IMR-90 (cell line): ENCODE data around the gene CDH13. TPM values are rescaled to one million over a fixed set of nuclear protein-coding genes. Genes with fewer than 3 reads are reported as not detected.

ENCODE experiments used
- ATAC-seq: fragments of 200-7000 bp; cut with Tn5 transposase; 2 replicates; pipeline ENCODE4 v1.9.1; 2020; ENCODE audit warnings: low read depth, mild to moderate bottlenecking, moderate library complexity
- BruUV-seq: library from RNA; stranded (reverse); fragments of 400-500 nt; replicated peaks from 2 replicates; lab custom pipeline; 2021; lab: Mats Ljungman, UMichigan
- CTCF ChIA-PET: fragments of 300-600 bp; formaldehyde crosslinking; extraction: SDS; loops from one replicate; lab custom pipeline; 2021; ENCODE audit warnings: antibody characterized with exemption; lab: Yijun Ruan, JAX
- POLR2A ChIA-PET: fragments of 300-600 bp; sonication (Branson Sonifier 250); formaldehyde crosslinking; loops from one replicate; lab custom pipeline; 2022; ENCODE audit warnings: antibody characterized with exemption; ENCODE audit not compliant: unreplicated experiment; lab: Charles Lee
- DNase-seq: peaks from one replicate; pipeline ENCODE4 v3.0.0; 2013
- H2AFZ ChIP-seq: replicated peaks from 2 replicates; pipeline ENCODE3; 2013; ENCODE audit warnings: low read length, mild to moderate bottlenecking; ENCODE audit not compliant: poor library complexity
- H2AK5ac ChIP-seq: 2 replicates; pipeline ENCODE4 v1.6.1; 2013; ENCODE audit warnings: low read depth, low read length, inconsistent platforms
- H2AK9ac ChIP-seq: replicated peaks from 2 replicates; pipeline ENCODE3; 2013; ENCODE audit warnings: mild to moderate bottlenecking, low read depth, low read length, moderate library complexity; ENCODE audit not compliant: poor library complexity
- H2BK120ac ChIP-seq: 2 replicates; pipeline ENCODE4 v1.6.1; 2013; ENCODE audit warnings: low read depth, low read length, inconsistent platforms
- H2BK15ac ChIP-seq: 3 replicates; pipeline ENCODE4 v1.6.1; 2013; ENCODE audit warnings: low read depth, low read length, inconsistent platforms
- H2BK20ac ChIP-seq: 2 replicates; pipeline ENCODE4 v1.6.1; 2013; ENCODE audit warnings: low read depth, mild to moderate bottlenecking, inconsistent platforms, low read length, moderate library complexity
- H2BK5ac ChIP-seq: 2 replicates; pipeline ENCODE4 v1.6.1; 2013; ENCODE audit warnings: mild to moderate bottlenecking, low read depth, low read length, inconsistent platforms; ENCODE audit not compliant: poor library complexity, severe bottlenecking
- H3K14ac ChIP-seq: replicated peaks from 2 replicates; pipeline ENCODE4 v1.6.1; 2013; ENCODE audit warnings: low read depth, low read length, inconsistent platforms
- H3K18ac ChIP-seq: 2 replicates; pipeline ENCODE4 v1.6.1; 2013; ENCODE audit warnings: low read depth, low read length, control low read depth
- H3K23ac ChIP-seq: 2 replicates; pipeline ENCODE4 v1.6.1; 2013; ENCODE audit warnings: low read depth, low read length, inconsistent platforms
- H3K27ac ChIP-seq: 2 replicates; pipeline ENCODE4 v1.5.1; 2013; ENCODE audit warnings: mild to moderate bottlenecking, control low read depth, low read length; ENCODE audit not compliant: insufficient read depth
- H3K27me3 ChIP-seq: 2 replicates; pipeline ENCODE4 v1.6.1; 2013; ENCODE audit warnings: low read length; ENCODE audit not compliant: control insufficient read depth, insufficient read depth
- H3K36me3 ChIP-seq: 2 replicates; pipeline ENCODE4 v1.6.1; 2013; ENCODE audit warnings: low read length, mixed read lengths; ENCODE audit not compliant: control insufficient read depth, insufficient read depth
- H3K4ac ChIP-seq: 2 replicates; pipeline ENCODE4 v1.6.1; 2013; ENCODE audit warnings: low read depth, low read length, inconsistent platforms
- H3K4me1 ChIP-seq: 2 replicates; pipeline ENCODE4 v1.6.1; 2013; ENCODE audit warnings: low read length, mixed read lengths; ENCODE audit not compliant: control insufficient read depth, insufficient read depth
- H3K4me2 ChIP-seq: 2 replicates; pipeline ENCODE4 v1.6.1; 2013; ENCODE audit warnings: low read depth, mild to moderate bottlenecking, control low read depth, low read length, moderate library complexity
- H3K4me3 ChIP-seq: 2 replicates; pipeline ENCODE4 v1.5.1; 2013; ENCODE audit warnings: low read depth, mild to moderate bottlenecking, control low read depth, low read length, moderate library complexity; ENCODE audit not compliant: insufficient read depth
- H3K56ac ChIP-seq: 2 replicates; pipeline ENCODE4 v1.6.1; 2013; ENCODE audit warnings: low read length, inconsistent platforms; ENCODE audit not compliant: insufficient read depth; ENCODE audit errors: extremely low read depth
- H3K79me1 ChIP-seq, 2 experiments: 2 replicates each; pipeline ENCODE4 v1.6.1; 2013; ENCODE audit warnings: low read length in 2 of 2, inconsistent platforms in 1 of 2, low read depth in 1 of 2
- H3K9ac ChIP-seq: 2 replicates; pipeline ENCODE4 v1.6.1; 2013; ENCODE audit warnings: low read depth, low read length, control low read depth
- H3K9me1 ChIP-seq: 2 replicates; pipeline ENCODE4 v1.6.1; 2013; ENCODE audit warnings: low read length, inconsistent platforms; ENCODE audit not compliant: insufficient read depth
- H3K9me3 ChIP-seq: 2 replicates; pipeline ENCODE4 v1.6.1; 2013; ENCODE audit warnings: low read length; ENCODE audit not compliant: control insufficient read depth, insufficient read depth
- H4K20me1 ChIP-seq: 2 replicates; pipeline ENCODE4 v1.6.1; 2013; ENCODE audit warnings: low read length, inconsistent platforms; ENCODE audit not compliant: insufficient read depth
- H4K5ac ChIP-seq: 2 replicates; pipeline ENCODE4 v1.6.1; 2013; ENCODE audit warnings: mild to moderate bottlenecking, low read depth, low read length, control low read depth
- H4K8ac ChIP-seq, 2 experiments: 2 replicates each; pipeline ENCODE4 v1.6.1; 2013; ENCODE audit warnings: low read depth in 2 of 2, low read length in 2 of 2, control low read depth in 1 of 2, inconsistent platforms in 1 of 2
- H4K91ac ChIP-seq: 2 replicates; pipeline ENCODE4 v1.6.1; 2013; ENCODE audit warnings: low read depth, low read length, inconsistent platforms; ENCODE audit not compliant: insufficient read depth
- BHLHE40 ChIP-seq: fragments of 150-350 bp; IDR thresholded peaks from 2 replicates; pipeline ENCODE4 v1.6.1; 2016; ENCODE audit warnings: mild to moderate bottlenecking, low read depth, low read length
- POLR2A ChIP-seq: IDR thresholded peaks from 2 replicates; pipeline ENCODE4 v1.6.1; 2012; ENCODE audit warnings: mild to moderate bottlenecking, low read depth, low read length
- RAD21 ChIP-seq: IDR thresholded peaks from 2 replicates; pipeline ENCODE4 v1.6.1; 2012; ENCODE audit warnings: low read length, improper control_type of control experiment
- RCOR1 ChIP-seq: IDR thresholded peaks from 2 replicates; pipeline ENCODE4 v1.6.1; 2012; ENCODE audit warnings: mild to moderate bottlenecking, low read length, improper control_type of control experiment; ENCODE audit not compliant: insufficient replicate concordance
- RFX5 ChIP-seq: IDR thresholded peaks from 2 replicates; pipeline ENCODE4 v1.8.0; 2012; ENCODE audit warnings: low read depth, mild to moderate bottlenecking, low read length, moderate library complexity
- WGBS, 2 experiments: methylation state at CpG; one replicate each; pipeline versions ENCODE4 v1.1.5 to v1.1.7; 2013; ENCODE audit warnings: missing lambda C conversion rate in 2 of 2; ENCODE audit not compliant: insufficient read length in 1 of 2; ENCODE audit errors: extremely low coverage in 2 of 2; 5-methylcytosine and 5-hydroxymethylcytosine counted together
- dilution Hi-C: fragments of 300-500 bp; cut with HindIII; formaldehyde crosslinking; loops from one replicate; pipeline ENCODE4 v1.14.3; 2018; ENCODE audit warnings: low sequenced_read_pairs; ENCODE audit not compliant: unreplicated experiment
- in situ Hi-C: fragments of 300-500 bp; cut with MboI; formaldehyde crosslinking; loops from 3 replicates; pipeline ENCODE4 v1.14.3; 2019; ENCODE audit warnings: low sequenced_read_pairs, inconsistent platforms, mixed read lengths
- intact Hi-C: fragments of 100-400 bp; cut with micrococcal nuclease; formaldehyde crosslinking; loops from 2 replicates; pipeline ENCODE4 v1.10.0; 2022
- polyA plus RNA-seq, 3 experiments: library from polyadenylated mRNA; depleted of rRNA; stranded (reverse); fragments of >200 nt; gene quantifications; 2 replicates each; pipeline ENCODE4 v1.2.3, GENCODE V29; 2012; ENCODE audit warnings: low replicate concordance in 1 of 3
- total RNA-seq: library from RNA; depleted of rRNA; stranded (reverse); fragments of >200 nt; gene quantifications from 2 replicates; pipeline ENCODE4 v1.2.3, GENCODE V29; 2012

Gene CDH13
- total and polyA plus RNA-seq, 2 of the 4 experiments (the other 2 are of a cell fraction): 61.6 to 74.7 TPM

DNA sequence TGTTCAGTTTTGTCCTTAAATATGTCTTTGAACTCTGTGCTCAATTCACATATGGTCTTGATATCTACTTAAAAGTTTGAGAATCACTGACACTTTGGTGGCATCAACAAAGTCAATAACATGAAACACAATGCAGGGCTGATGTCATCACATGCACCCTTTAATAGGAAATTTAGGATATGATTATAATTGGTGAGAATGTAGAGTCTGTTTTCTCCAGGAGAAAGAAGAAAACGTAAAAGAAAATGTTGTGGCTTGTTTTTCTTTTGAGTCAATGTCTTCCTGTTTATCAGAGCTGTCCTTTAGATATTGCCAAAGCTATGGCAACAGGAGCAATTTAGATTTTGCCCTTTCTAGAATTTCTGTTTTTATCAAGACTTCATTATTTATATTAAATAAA lies 396.9 kb downstream of the CDH13 start:
- Histone ChIP-seq H2BK15ac (no peak overlapping the region), H3K4ac (no peak overlapping the region), H3K4me1 (no peaks in the 10 kb centered on the region), H3K4me3 (no peak overlapping the region), H2BK20ac (no peak overlapping the region), H2AFZ (no peak overlapping the region), H3K23ac (no peak overlapping the region), H3K4me2 (no peak overlapping the region), H4K8ac (no peak overlapping the region), H2AK9ac (no peak overlapping the region), H3K9me3 (no peaks in the 10 kb centered on the region), H3K36me3 (no peaks in the 10 kb centered on the region), H3K27me3 (no peaks in the 10 kb centered on the region), H4K91ac (no peak overlapping the region), H3K9me1 (no peaks in the 10 kb centered on the region), H3K9ac (no peak overlapping the region), H3K14ac (no peak overlapping the region), H3K79me1 (peaks cover 0 to 3% of the 10 kb centered on the region in 2 experiments; a peak in 1 of 4 replicates), H2BK120ac (no peak overlapping the region), H3K56ac (no peak overlapping the region), H3K18ac (no peak overlapping the region), H3K27ac (no peak overlapping the region), H2AK5ac (no peak overlapping the region), H4K5ac (no peak overlapping the region), H4K20me1 (no peaks in the 10 kb centered on the region), H2BK5ac (no peak overlapping the region)
- DNase-seq: no peak
- 100% methylated on average over 1 of the region's 1 CpG; no CpG with 5 or more reads in 1 of the 2 experiments for WGBS, 2 experiments
- ATAC-seq: no peak
- dilution Hi-C loops (no loop called here), in situ Hi-C loops (no loop called here), intact Hi-C loops (no loop called here)
- CTCF ChIA-PET: no interaction called here
- no TSS peak for BruUV-seq
- POLR2A ChIA-PET: no interaction called here
- TF ChIP-seq RFX5 (no peak), POLR2A (no peak), RCOR1 (no peak), BHLHE40 (no peak), RAD21 (no peak)
